H1 (cell line): ENCODE data around the gene TRIM14. TPM values are rescaled to one million over a fixed set of nuclear protein-coding genes. Genes with fewer than 3 reads are reported as not detected.

ENCODE experiments used
- CTCF ChIA-PET: fragments of 300-600 bp; sonication (Branson Sonifier 250); formaldehyde crosslinking; loops from one replicate; lab custom pipeline; 2021; ENCODE audit not compliant: partially characterized antibody; lab: Charles Lee
- POLR2A ChIA-PET: fragments of 300-600 bp; sonication (Branson Sonifier 250); formaldehyde crosslinking; loops from one replicate; lab custom pipeline; 2021; ENCODE audit warnings: inconsistent platforms; ENCODE audit not compliant: partially characterized antibody; lab: Charles Lee
- DNase-seq, 2 experiments: peaks; one replicate each; pipeline versions ENCODE4 v3.0.0 to v3.0.0-alpha.2; 2010 to 2022; ENCODE audit warnings: low spot score in 2 of 2, low read depth in 1 of 2, mixed read lengths in 1 of 2
- FAIRE-seq: peaks from 2 replicates; lab custom pipeline; 2011; peaks lifted over from hg19 to GRCh38; lab: Jason Lieb, UNC
- H2AFZ ChIP-seq: 2 replicates; pipeline ENCODE4 v1.8.1; 2012; ENCODE audit warnings: low read length, inconsistent platforms
- H2AK5ac ChIP-seq: 2 replicates; pipeline ENCODE4 v1.6.1; 2013; ENCODE audit warnings: low read depth, low read length
- H2BK120ac ChIP-seq: replicated peaks from 2 replicates; pipeline ENCODE3; 2013; ENCODE audit warnings: low read depth, low read length, inconsistent platforms
- H2BK12ac ChIP-seq: 2 replicates; pipeline ENCODE4 v1.6.1; 2013; ENCODE audit warnings: low read depth, low read length
- H2BK15ac ChIP-seq: 2 replicates; pipeline ENCODE4 v1.6.1; 2013; ENCODE audit warnings: low read length
- H2BK20ac ChIP-seq: 2 replicates; pipeline ENCODE4 v1.6.1; 2013; ENCODE audit warnings: low read length
- H2BK5ac ChIP-seq: 2 replicates; pipeline ENCODE4 v1.6.1; 2013; ENCODE audit warnings: low read depth, low read length
- H3K14ac ChIP-seq: 2 replicates; pipeline ENCODE4 v1.6.1; 2013; ENCODE audit warnings: inconsistent platforms; ENCODE audit not compliant: insufficient read length
- H3K18ac ChIP-seq: 2 replicates; pipeline ENCODE4 v1.6.1; 2013; ENCODE audit warnings: low read length; ENCODE audit errors: extremely low read depth
- H3K23ac ChIP-seq: 2 replicates; pipeline ENCODE4 v1.6.1; 2013; ENCODE audit warnings: inconsistent platforms; ENCODE audit not compliant: insufficient read length
- H3K23me2 ChIP-seq: 2 replicates; pipeline ENCODE4 v1.6.1; 2013; ENCODE audit warnings: low read depth, low read length
- H3K27ac ChIP-seq: 2 replicates; pipeline ENCODE4 v1.6.1; 2011; ENCODE audit warnings: low read depth, low read length, inconsistent platforms
- H3K27me3 ChIP-seq, 4 experiments: replicated peaks in 1 of 4; 1 replicate in 1 of 4; 2 replicates in 3 of 4; pipeline versions ENCODE4 v1.6.1 to v1.8.1; 2011 to 2013; ENCODE audit warnings: low read length in 3 of 4, mild to moderate bottlenecking in 3 of 4, inconsistent platforms in 2 of 4, mixed read lengths in 2 of 4, moderate library complexity in 1 of 4; ENCODE audit not compliant: control insufficient read depth in 3 of 4, insufficient read depth in 3 of 4; ENCODE audit errors: extremely low read depth in 1 of 4
- H3K36me3 ChIP-seq, 4 experiments: 2 replicates each; pipeline versions ENCODE4 v1.6.1 to v1.8.1; 2011 to 2013; ENCODE audit warnings: mild to moderate bottlenecking in 4 of 4, low read length in 3 of 4, moderate library complexity in 2 of 4, control low read depth in 1 of 4, inconsistent platforms in 1 of 4; ENCODE audit not compliant: insufficient read depth in 4 of 4, control insufficient read depth in 2 of 4
- H3K4ac ChIP-seq: replicated peaks from 2 replicates; pipeline ENCODE3; 2013; ENCODE audit warnings: low read length, low read depth, mixed read lengths, inconsistent platforms; ENCODE audit not compliant: insufficient read length
- H3K4me1 ChIP-seq, 4 experiments: replicated peaks in 1 of 4; 1 replicate in 1 of 4; 2 replicates in 3 of 4; pipeline versions ENCODE4 v1.6.1 to v1.8.1; 2011 to 2013; ENCODE audit warnings: low read length in 3 of 4, inconsistent platforms in 2 of 4, mixed read lengths in 1 of 4; ENCODE audit not compliant: insufficient read depth in 4 of 4, control insufficient read depth in 3 of 4
- H3K4me2 ChIP-seq, 2 experiments: 2 replicates each; pipeline versions ENCODE4 v1.6.1 to v1.8.1; 2011 to 2013; ENCODE audit warnings: low read depth in 2 of 2, low read length in 2 of 2, control low read depth in 1 of 2, inconsistent platforms in 1 of 2, mild to moderate bottlenecking in 1 of 2; ENCODE audit not compliant: insufficient read depth in 1 of 2
- H3K4me3 ChIP-seq, 4 experiments: fragments of 200-600, 300-600 bp in 1 of 4; sonication (generic), shearing (Covaris generic), sonication (Bioruptor Twin) in 1 of 4; 2 replicates each; pipeline versions ENCODE4 v1.5.1 to v1.8.1; 2011 to 2016; ENCODE audit warnings: low read length in 4 of 4, low read depth in 3 of 4, control low read depth in 2 of 4, inconsistent platforms in 2 of 4, mild to moderate bottlenecking in 2 of 4, mixed read lengths in 1 of 4, moderate library complexity in 1 of 4; ENCODE audit not compliant: insufficient read depth in 2 of 4; ENCODE audit errors: extremely low read depth in 1 of 4
- H3K56ac ChIP-seq: replicated peaks from 2 replicates; pipeline ENCODE3; 2013; ENCODE audit warnings: low read depth, mild to moderate bottlenecking, mixed read lengths, low read length, inconsistent platforms; ENCODE audit not compliant: insufficient read length
- H3K79me1 ChIP-seq: 2 replicates; pipeline ENCODE4 v1.6.1; 2013; ENCODE audit warnings: low read depth, low read length, control low read depth
- H3K79me2 ChIP-seq, 2 experiments: 2 replicates each; pipeline versions ENCODE4 v1.6.1 to v1.8.1; 2012 to 2013; ENCODE audit warnings: low read length in 2 of 2, mild to moderate bottlenecking in 2 of 2, inconsistent platforms in 1 of 2; ENCODE audit not compliant: insufficient read depth in 2 of 2, control insufficient read depth in 1 of 2
- H3K9ac ChIP-seq, 4 experiments: replicated peaks in 1 of 4; 1 replicate in 1 of 4; 2 replicates in 3 of 4; pipeline versions ENCODE4 v1.6.1 to v1.8.1; 2011 to 2013; ENCODE audit warnings: low read depth in 3 of 4, low read length in 3 of 4, control low read depth in 2 of 4, mild to moderate bottlenecking in 2 of 4, moderate library complexity in 2 of 4, inconsistent platforms in 1 of 4; ENCODE audit errors: extremely low read depth in 1 of 4
- H3K9me3 ChIP-seq, 2 experiments: 2 replicates each; pipeline versions ENCODE4 v1.6.1 to v1.8.1; 2012 to 2013; ENCODE audit warnings: mild to moderate bottlenecking in 2 of 2, moderate library complexity in 2 of 2, control low read depth in 1 of 2, inconsistent platforms in 1 of 2, low read depth in 1 of 2, low read length in 1 of 2, mixed read lengths in 1 of 2; ENCODE audit not compliant: insufficient read depth in 2 of 2
- H4K20me1 ChIP-seq, 2 experiments: replicated peaks in 1 of 2; 2 replicates each; pipeline versions ENCODE3 to v1.8.1; 2011 to 2013; ENCODE audit warnings: inconsistent platforms in 2 of 2, low read length in 2 of 2, mild to moderate bottlenecking in 1 of 2; ENCODE audit not compliant: insufficient read depth in 2 of 2, control insufficient read depth in 1 of 2
- H4K5ac ChIP-seq: 2 replicates; pipeline ENCODE4 v1.6.1; 2013; ENCODE audit warnings: low read length, low read depth, mixed read lengths, inconsistent platforms; ENCODE audit not compliant: insufficient read length
- H4K8ac ChIP-seq: 2 replicates; pipeline ENCODE4 v1.8.0; 2013; ENCODE audit warnings: mild to moderate bottlenecking, moderate library complexity, low read length, inconsistent platforms; ENCODE audit not compliant: insufficient read depth; ENCODE audit errors: extremely low read depth
- H4K91ac ChIP-seq: replicated peaks from 2 replicates; pipeline ENCODE3; 2013; ENCODE audit warnings: low read length, mixed read lengths, inconsistent platforms; ENCODE audit not compliant: insufficient read length
- CBX5 ChIP-seq: fragments of 300-800, 300-1000 bp; sonication (generic); IDR thresholded peaks from 2 replicates; pipeline ENCODE4 v1.7.1; 2016; ENCODE audit warnings: antibody characterized with exemption, low read length, low read depth
- EZH2 ChIP-seq: fragments of 200-600 bp; sonication (generic); IDR thresholded peaks from 2 replicates; pipeline ENCODE4 v1.7.1; 2012; ENCODE audit warnings: low read depth, mild to moderate bottlenecking, moderate library complexity, low read length, inconsistent platforms; ENCODE audit not compliant: severe bottlenecking
- GTF2F1 ChIP-seq: IDR thresholded peaks from 2 replicates; pipeline ENCODE4 v1.6.1; 2012; ENCODE audit warnings: low read depth, low read length, improper control_type of control experiment, borderline replicate concordance
- HDAC6 ChIP-seq: IDR thresholded peaks from one replicate; pipeline ENCODE4 v1.7.1; 2012; ENCODE audit warnings: low read depth, mild to moderate bottlenecking, inconsistent platforms, low read length, moderate library complexity
- KDM1A ChIP-seq: fragments of 200-600, 300-600 bp; sonication (generic); IDR thresholded peaks from 2 replicates; pipeline ENCODE4 v1.7.1; 2016; ENCODE audit warnings: mild to moderate bottlenecking, low read length, borderline replicate concordance
- POLR2AphosphoS5 ChIP-seq: IDR thresholded peaks from 2 replicates; pipeline ENCODE4 v1.6.1; 2011; ENCODE audit warnings: low read depth, low read length
- RFX5 ChIP-seq: IDR thresholded peaks from 2 replicates; pipeline ENCODE4 v1.6.1; 2011; ENCODE audit warnings: low read depth, low read length, improper control_type of control experiment, borderline replicate concordance
- SAP30 ChIP-seq: fragments of 300-600 bp; sonication (generic); IDR thresholded peaks from 2 replicates; pipeline ENCODE4 v1.7.1; 2012; ENCODE audit warnings: low read length, moderate library complexity, mild to moderate bottlenecking, inconsistent platforms; ENCODE audit not compliant: insufficient read depth, insufficient replicate concordance
- SP1 ChIP-seq: IDR thresholded peaks from 2 replicates; pipeline ENCODE4 v1.6.1; 2011; ENCODE audit warnings: low read depth, low read length
- TAF7 ChIP-seq: optimal IDR thresholded peaks from 2 replicates; pipeline ENCODE3; 2011; ENCODE audit warnings: low read depth, mild to moderate bottlenecking, inconsistent platforms, low read length, moderate library complexity, borderline replicate concordance
- WGBS, 2 experiments: shearing (Covaris generic) in 1 of 2; methylation state at CpG; one replicate each; pipeline versions ENCODE4 v1.1.6 to v1.1.7; 2013 to 2015; ENCODE audit warnings: low lambda C conversion rate in 2 of 2, mixed read lengths in 2 of 2, inconsistent platforms in 1 of 2, low coverage in 1 of 2, missing lambda C conversion rate in 1 of 2; ENCODE audit not compliant: insufficient replicate concordance in 2 of 2, insufficient coverage in 1 of 2, insufficient read length in 1 of 2; ENCODE audit errors: extremely low coverage in 1 of 2, missing lambda C conversion rate in 1 of 2; 5-methylcytosine and 5-hydroxymethylcytosine counted together
- polyA plus RNA-seq, 7 experiments: library from polyadenylated mRNA; depleted of rRNA in 3 of 7; stranded (reverse) in 5 of 7; unstranded in 2 of 7; fragments of >200 nt in 5 of 7; fragments of 200-250 nt in 2 of 7; gene quantifications; 1 replicate in 5 of 7; 2 replicates in 1 of 7; 4 replicates in 1 of 7; pipeline versions ENCODE4 v1.2.1 to v1.2.3, GENCODE V29; 2011 to 2013; ENCODE audit warnings: missing spikeins in 2 of 7, mixed read lengths in 2 of 7
- total RNA-seq: library from RNA; stranded (reverse); fragmentation: NEBNext Ultra II Directional; extraction: Animal tissue kit (Norgen Biotek cat#: 25700); gene quantifications from 2 replicates; pipeline ENCODE4 v1.2.1, GENCODE V29; 2021

Gene TRIM14
- total and polyA plus RNA-seq, 2 of the 8 experiments (the other 6 are each of a cell fraction or from before 2014, with no cell fraction given), result 9.2 to 19.4 TPM

GRCh38 chr9:98050351-98050750 lies 68.7 kb downstream of the TRIM14 start:
- no peaks in the 10 kb centered on the region for H4K20me1 ChIP-seq
- 93% methylated on average over 4 of the region's 4 CpGs; no CpG with 5 or more reads in 1 of the 2 experiments for WGBS, 2 experiments
- H2BK5ac ChIP-seq, result no peak overlapping the region
- no peaks in the 10 kb centered on the region for H3K23me2 ChIP-seq
- H4K8ac ChIP-seq, result no peak overlapping the region
- H2AFZ ChIP-seq, result no peak overlapping the region
- no peak overlapping the region for H3K9ac ChIP-seq
- no peaks in the 10 kb centered on the region for H3K79me2 ChIP-seq
- no peak overlapping the region for H3K56ac ChIP-seq
- POLR2A ChIA-PET, result no interaction called here
- H3K9me3 ChIP-seq, result 0 out of 4 replicates have a peak, but pooled peaks cover 0 to 5% of the 10 kb centered on the region in 2 experiments
- CTCF ChIA-PET, result interaction anchor here (0.8 kb wide), 1 partner anchor 16 kb away, joined by 3 read pairs; no protein-coding TSS in a partner anchor
- H2BK20ac ChIP-seq, result no peak overlapping the region
- H3K27me3 ChIP-seq, result peaks cover 0 to 3% (median 0%) of the 10 kb centered on the region in 4 experiments; a peak in 2 of 7 replicates
- no peak overlapping the region for H3K23ac ChIP-seq
- no peaks in the 10 kb centered on the region for H3K36me3 ChIP-seq
- H3K14ac ChIP-seq, result no peak overlapping the region
- no peak overlapping the region for H3K4me2 ChIP-seq
- H3K4me1 ChIP-seq, result no peaks in the 10 kb centered on the region
- FAIRE-seq, result no peak
- TF ChIP-seq SP1 (no peak), RFX5 (no peak), TAF7 (no peak), CBX5 (no peak), EZH2 (no peak), SAP30 (no peak), GTF2F1 (no peak), HDAC6 (no peak), POLR2AphosphoS5 (no peak), KDM1A (no peak)
- no peak overlapping the region for H4K91ac ChIP-seq
- H2BK120ac ChIP-seq, result no peak overlapping the region
- no peak overlapping the region for H3K4me3 ChIP-seq
- no peak overlapping the region for H2AK5ac ChIP-seq
- no peak overlapping the region for H3K27ac ChIP-seq
- H2BK15ac ChIP-seq, result no peak overlapping the region
- H3K79me1 ChIP-seq, result no peaks in the 10 kb centered on the region
- no peak overlapping the region for H2BK12ac ChIP-seq
- no peak for DNase-seq
- H4K5ac ChIP-seq, result no peak overlapping the region
- no peak overlapping the region for H3K18ac ChIP-seq
- H3K4ac ChIP-seq, result no peak overlapping the region
